Sciatic nerve (tissue), 2 donors: ENCODE data around the gene MCHR1. TPM values are rescaled to one million over a fixed set of nuclear protein-coding genes. Genes with fewer than 3 reads are reported as not detected.

Source experiments
- ATAC-seq: fragments of 200-7000 bp; cut with Tn5 transposase; one replicate; pipeline ENCODE4 v1.9.1; 2020; ENCODE audit warnings: mild to moderate bottlenecking, moderate library complexity
- DNase-seq: peaks from one replicate; pipeline ENCODE4 v3.0.0-alpha.2; 2020; ENCODE audit warnings: low spot score
- intact Hi-C: fragments of 100-400 bp; cut with DNase I; formaldehyde crosslinking; loops from one replicate; pipeline ENCODE4 v1.14.2; 2022
- total RNA-seq: library from RNA; stranded (reverse); fragmentation: NEBNext Ultra II Directional; extraction: Animal tissue kit (Norgen Biotek cat#: 25700); gene quantifications from one replicate; pipeline ENCODE4 v1.2.1, GENCODE V29; 2021
- donor health status: DM: no; HTN: no; CAD: no.
- donor health status: DM: no; HTN: no; CAD: no.

MCHR1 gene
- 0.76 TPM for total RNA-seq

- ATAC-seq (no peak), DNase-seq (no peak)
- intact Hi-C loops = no loop called here
These were observed at the start of gene MCHR1 for GRCh38 chr22:40679249-40679963. Gene MCHR1 (plus strand): TSS chr22:40679484. CDS start chr22:40679653, 169 bp downstream.

GRCh38 chr22:40631925-40632324 lies 47.4 kb upstream of the MCHR1 start:
- intact Hi-C loops = no loop called here
- ATAC-seq (no peak), DNase-seq (no peak)

GRCh38 chr22:40633036-40633435 lies 46.2 kb upstream of the MCHR1 start:
- ATAC-seq (no peak), DNase-seq (no peak)
- intact Hi-C loops = no loop called here

- ATAC-seq = no peak
- no peak for DNase-seq
- intact Hi-C loops = no loop called here
These were observed 45.0 kb upstream of the MCHR1 start for GRCh38 chr22:40634119-40634903.

- DNase-seq = no peak
- intact Hi-C loops = no loop called here
- ATAC-seq = no peak
These were observed 44.0 kb upstream of the MCHR1 start for GRCh38 chr22:40635043-40635939.

GRCh38 chr22:40635940-40636379 lies 43.3 kb upstream of the MCHR1 start:
- DNase-seq (no peak), ATAC-seq (no peak)
- intact Hi-C loops = no loop called here

GRCh38 chr22:40636380-40637182 lies 42.7 kb upstream of the MCHR1 start, which contains the start of gene MRTFA:
Gene MRTFA (minus strand): TSS chr22:40636719.
- intact Hi-C loops = no loop called here
- peak; percentile 98 for ATAC-seq
- peak; percentile 100 for DNase-seq

GRCh38 chr22:40637183-40638150 lies 41.8 kb upstream of the MCHR1 start:
- DNase-seq (peak; percentile 65), ATAC-seq (peak; percentile 31)
- intact Hi-C loops = loop anchor here (1.0 kb wide), 1 partner anchor 112 kb away; no protein-coding TSS in a partner anchor

GRCh38 chr22:40638261-40638660 lies 41.0 kb upstream of the MCHR1 start:
- ATAC-seq (no peak), DNase-seq (no peak)
- intact Hi-C loops = loop anchor here (1.0 kb wide), 1 partner anchor 113 kb away; no protein-coding TSS in a partner anchor

- intact Hi-C loops = no loop called here
- ATAC-seq = no peak
- DNase-seq = no peak
These were observed 38.0 kb upstream of the MCHR1 start for GRCh38 chr22:40641269-40641668.

GRCh38 chr22:40642316-40642715 lies 37.0 kb upstream of the MCHR1 start:
- intact Hi-C loops = no loop called here
- DNase-seq (no peak), ATAC-seq (no peak)

- intact Hi-C loops = loop anchor here (5.0 kb wide), 1 partner anchor 208 kb away; no protein-coding TSS in a partner anchor
- DNase-seq = no peak
These were observed 33.6 kb upstream of the MCHR1 start for GRCh38 chr22:40645579-40646197.

GRCh38 chr22:40648386-40648785 lies 30.9 kb upstream of the MCHR1 start:
- intact Hi-C loops = loop anchor here (5.0 kb wide), 1 partner anchor 211 kb away; no protein-coding TSS in a partner anchor
- no peak for ATAC-seq
- DNase-seq = no peak

More at GRCh38 chr22:40645579-40646197, 33.6 kb upstream of the MCHR1 start:
- ATAC-seq = no peak

- intact Hi-C loops = no loop called here
- no peak for DNase-seq
- no peak for ATAC-seq
These were observed 28.2 kb upstream of the MCHR1 start for GRCh38 chr22:40651057-40651456.

GRCh38 chr22:40651563-40652501 lies 27.5 kb upstream of the MCHR1 start:
- peak; percentile 97 for ATAC-seq
- peak; percentile 96 for DNase-seq
- intact Hi-C loops = no loop called here

GRCh38 chr22:40653361-40653760 lies 25.9 kb upstream of the MCHR1 start:
- intact Hi-C loops = no loop called here
- ATAC-seq = no peak
- DNase-seq = no peak
